ENCODE results near the gene SH3BGRL3. TPM values are rescaled to one million over a fixed set of nuclear protein-coding genes. Genes with fewer than 3 reads are reported as not detected.

The SH3BGRL3 gene
- total RNA-seq, 2 donors from 2014 or later = 79.2 to 137 TPM

DNA sequence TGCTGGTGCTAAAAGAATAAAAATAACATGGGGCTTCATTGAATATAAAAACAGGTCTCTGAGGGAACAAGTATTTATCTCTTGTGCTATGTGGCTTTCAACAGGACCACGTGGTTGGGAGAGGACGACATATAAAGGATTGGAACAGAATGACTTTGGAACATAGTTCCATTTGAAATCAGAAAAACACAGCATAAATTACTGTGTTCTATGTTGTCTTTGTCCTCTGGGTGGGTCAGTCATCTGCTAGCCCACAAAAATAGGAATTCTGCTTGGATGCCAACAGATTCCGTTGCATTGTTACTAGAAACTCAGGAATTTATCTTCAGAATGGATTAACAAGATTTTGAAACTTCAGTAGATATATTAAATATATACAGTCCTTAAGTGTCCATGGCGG is 40.0 kb upstream of the SH3BGRL3 start:
- Histone ChIP-seq H3K9me3 (no peaks in the 10 kb centered on the region), H3K27me3 (replicated peaks; ENCODE audit: insufficient read depth) (no peaks in the 10 kb centered on the region), H3K4me3 (no peak overlapping the region), H3K36me3 (no peaks in the 10 kb centered on the region), H3K27ac (no peak overlapping the region), H3K4me1 (ENCODE audit: control insufficient read depth in 1 of 2, low read depth in 2 of 2) (peaks cover 0 to 3% of the 10 kb centered on the region in 2 donors)
- TF ChIP-seq, protein P1, sequence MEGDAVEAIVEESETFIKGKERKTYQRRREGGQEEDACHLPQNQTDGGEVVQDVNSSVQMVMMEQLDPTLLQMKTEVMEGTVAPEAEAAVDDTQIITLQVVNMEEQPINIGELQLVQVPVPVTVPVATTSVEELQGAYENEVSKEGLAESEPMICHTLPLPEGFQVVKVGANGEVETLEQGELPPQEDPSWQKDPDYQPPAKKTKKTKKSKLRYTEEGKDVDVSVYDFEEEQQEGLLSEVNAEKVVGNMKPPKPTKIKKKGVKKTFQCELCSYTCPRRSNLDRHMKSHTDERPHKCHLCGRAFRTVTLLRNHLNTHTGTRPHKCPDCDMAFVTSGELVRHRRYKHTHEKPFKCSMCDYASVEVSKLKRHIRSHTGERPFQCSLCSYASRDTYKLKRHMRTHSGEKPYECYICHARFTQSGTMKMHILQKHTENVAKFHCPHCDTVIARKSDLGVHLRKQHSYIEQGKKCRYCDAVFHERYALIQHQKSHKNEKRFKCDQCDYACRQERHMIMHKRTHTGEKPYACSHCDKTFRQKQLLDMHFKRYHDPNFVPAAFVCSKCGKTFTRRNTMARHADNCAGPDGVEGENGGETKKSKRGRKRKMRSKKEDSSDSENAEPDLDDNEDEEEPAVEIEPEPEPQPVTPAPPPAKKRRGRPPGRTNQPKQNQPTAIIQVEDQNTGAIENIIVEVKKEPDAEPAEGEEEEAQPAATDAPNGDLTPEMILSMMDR (IDR thresholded peaks at IDR 0.05) = no peak
- DNase-seq (ENCODE audit: low spot score) = no peak
- ATAC-seq (ENCODE audit: insufficient number of reproducible peaks, low FRiP score, low read depth) = no peak

DNA sequence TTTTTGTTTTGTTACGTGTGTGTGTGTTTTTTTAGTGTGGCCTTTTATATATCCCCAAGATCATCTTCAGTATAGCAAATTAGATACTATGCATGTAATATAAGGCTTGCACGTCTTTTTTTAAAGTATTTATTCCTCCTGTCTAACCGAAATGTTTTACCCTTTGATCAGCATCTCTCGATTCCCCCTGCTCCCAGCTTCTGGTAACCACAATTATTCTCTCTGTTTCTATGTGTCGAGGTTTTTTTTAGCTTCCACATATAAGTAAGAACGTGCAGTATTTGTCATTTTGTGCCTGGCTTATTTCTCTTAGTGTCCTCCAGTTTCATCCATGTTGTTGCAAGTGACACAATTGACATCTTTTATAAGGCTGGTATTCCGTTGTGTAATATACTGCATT is 27.2 kb upstream of the SH3BGRL3 start:
- TF ChIP-seq, protein P1 (IDR thresholded peaks at IDR 0.05) = no peak

DNA sequence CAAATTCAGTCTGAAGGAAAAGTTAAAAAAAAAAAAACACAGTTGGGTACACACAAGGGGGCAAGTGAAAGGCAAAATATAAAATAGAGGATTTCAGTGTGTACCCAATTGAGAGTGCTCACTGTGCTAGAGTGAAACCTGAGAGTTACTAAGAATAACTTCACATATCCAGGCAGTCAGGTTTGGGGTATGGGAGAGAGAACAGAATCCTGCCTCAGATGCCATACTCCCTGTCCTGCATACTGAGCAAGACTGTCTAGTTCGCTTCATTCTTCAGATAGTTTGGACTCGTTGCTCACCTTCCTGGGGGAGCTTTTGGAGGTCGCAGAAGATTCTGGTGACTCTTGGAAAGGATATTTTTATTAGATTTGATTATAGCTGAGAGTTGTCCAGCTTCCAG is 25.5 kb upstream of the SH3BGRL3 start:
- H3K27ac ChIP-seq = no peak overlapping the region
- H3K36me3 ChIP-seq = no peaks in the 10 kb centered on the region
- H3K4me3 ChIP-seq = no peak overlapping the region
- TF ChIP-seq, protein P1 (IDR thresholded peaks at IDR 0.05) = no peak
- DNase-seq (ENCODE audit: low spot score) (no peak), ATAC-seq (ENCODE audit: insufficient number of reproducible peaks, low FRiP score, low read depth) (no peak)
- H3K27me3 ChIP-seq (replicated peaks; ENCODE audit: insufficient read depth) = no peaks in the 10 kb centered on the region
- no peaks in the 10 kb centered on the region for H3K4me1 ChIP-seq (ENCODE audit: control insufficient read depth in 1 of 2, low read depth in 2 of 2)
- H3K9me3 ChIP-seq = no peaks in the 10 kb centered on the region

More for the DNA sequence above, 27.2 kb upstream of the SH3BGRL3 start:
- Histone ChIP-seq H3K27me3 (replicated peaks; ENCODE audit: insufficient read depth) (no peaks in the 10 kb centered on the region), H3K4me1 (ENCODE audit: control insufficient read depth in 1 of 2, low read depth in 2 of 2) (no peaks in the 10 kb centered on the region), H3K9me3 (no peaks in the 10 kb centered on the region), H3K27ac (no peak overlapping the region), H3K4me3 (no peak overlapping the region), H3K36me3 (no peaks in the 10 kb centered on the region)
- DNase-seq (ENCODE audit: low spot score) (no peak), ATAC-seq (ENCODE audit: insufficient number of reproducible peaks, low FRiP score, low read depth) (no peak)

DNA sequence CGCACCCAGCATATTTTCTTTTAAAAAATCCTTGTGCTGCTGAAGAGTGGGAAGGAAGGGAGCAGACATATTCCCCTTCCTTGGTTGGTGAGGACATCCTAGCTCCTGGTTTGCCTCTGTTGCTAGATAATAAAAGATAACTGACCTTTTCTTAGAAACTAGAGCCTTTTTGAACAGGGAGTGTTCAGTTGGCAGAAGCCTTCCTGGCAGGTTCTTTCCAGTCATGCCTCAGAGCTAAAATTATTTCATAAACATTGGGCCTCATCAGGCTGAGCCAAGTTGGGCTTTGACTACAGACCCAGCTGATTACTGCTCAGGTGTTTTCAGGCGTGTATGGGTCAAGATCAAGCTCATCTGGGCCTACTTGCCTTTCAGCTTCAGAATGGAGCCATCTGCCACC is 22.7 kb upstream of the SH3BGRL3 start:
- Histone ChIP-seq H3K4me3 (no peak overlapping the region), H3K9me3 (no peaks in the 10 kb centered on the region), H3K27me3 (replicated peaks; ENCODE audit: insufficient read depth) (no peaks in the 10 kb centered on the region), H3K36me3 (no peaks in the 10 kb centered on the region), H3K27ac (no peak overlapping the region), H3K4me1 (ENCODE audit: control insufficient read depth in 1 of 2, low read depth in 2 of 2) (no peaks in the 10 kb centered on the region)
- TF ChIP-seq, protein P1 (IDR thresholded peaks at IDR 0.05) = no peak
- ATAC-seq (ENCODE audit: insufficient number of reproducible peaks, low FRiP score, low read depth) = no peak
- DNase-seq (ENCODE audit: low spot score) = no peak

DNA sequence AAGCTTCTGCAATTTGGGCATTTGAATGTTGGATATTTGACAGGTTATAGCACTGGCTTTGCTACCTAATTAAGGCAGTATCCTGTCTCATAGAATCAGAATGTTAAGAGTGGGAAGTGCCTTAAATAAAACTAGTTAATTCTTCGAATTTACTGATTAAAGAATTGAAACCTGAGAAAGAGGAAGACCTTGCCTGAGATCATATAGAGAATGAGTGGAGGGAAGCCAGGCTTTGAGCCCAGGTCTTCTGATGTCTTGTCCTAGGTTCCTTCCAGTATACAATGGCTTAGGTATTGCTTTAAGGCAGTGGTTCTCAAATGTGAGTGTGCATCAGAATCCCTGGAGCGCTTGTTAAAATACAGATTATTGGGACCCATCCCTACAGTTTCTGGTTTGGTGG is 20.9 kb upstream of the SH3BGRL3 start:
- no peaks in the 10 kb centered on the region for H3K27me3 ChIP-seq (replicated peaks; ENCODE audit: insufficient read depth)
- H3K36me3 ChIP-seq = no peaks in the 10 kb centered on the region
- no peak overlapping the region for H3K4me3 ChIP-seq
- no peak overlapping the region for H3K27ac ChIP-seq
- no peaks in the 10 kb centered on the region for H3K4me1 ChIP-seq (ENCODE audit: control insufficient read depth in 1 of 2, low read depth in 2 of 2)
- TF ChIP-seq, protein P1 (IDR thresholded peaks at IDR 0.05) = no peak
- no peaks in the 10 kb centered on the region for H3K9me3 ChIP-seq
- ATAC-seq (ENCODE audit: insufficient number of reproducible peaks, low FRiP score, low read depth) = no peak
- no peak for DNase-seq (ENCODE audit: low spot score)

All from thoracic aorta (tissue), 2 donors.